NCI-H2196 treated with DMSO at 0.1 percent for 48 hours (cell line): Measurements from ENCODE around the gene PLCL1.
"Not testable (repeated sequence)": the region's sequence is repeated elsewhere in the genome, so short reads cannot be mapped to it uniquely, and the experiment has no call there.

Experiments used
- DNase-seq: peaks from one replicate; lab custom pipeline; 2025; ENCODE audit not compliant: unreplicated experiment; lab: John Stamatoyannopoulos, UW

The PLCL1 gene

DNA sequence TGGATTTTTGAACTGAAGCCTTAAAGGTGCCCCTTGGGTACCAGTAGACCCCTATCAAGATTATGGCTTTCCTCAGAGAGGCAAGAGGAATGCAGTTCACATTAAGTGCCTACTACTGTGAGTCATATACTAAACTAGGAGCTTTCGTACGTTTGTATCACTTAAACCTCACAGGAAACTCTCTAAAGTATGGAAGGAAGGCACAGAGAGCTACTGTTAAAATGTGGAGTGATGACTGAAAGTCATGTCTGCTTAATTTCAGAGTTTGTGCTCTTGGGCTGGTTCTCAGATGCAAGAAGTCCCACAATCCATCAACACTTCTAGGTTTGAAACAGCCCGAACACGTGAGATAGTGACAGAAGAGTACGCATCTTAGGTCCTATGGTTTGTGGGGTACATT is 4.7 kb downstream of the PLCL1 start:
- no peak for DNase-seq

- DNase-seq, result no peak
These were observed 5.6 kb downstream of the PLCL1 start for GRCh38 chr2:197810016-197810415.

- no peak for DNase-seq
These were observed 6.1 kb downstream of the PLCL1 start for GRCh38 chr2:197810491-197810890.

GRCh38 chr2:197813093-197813787 is 8.8 kb downstream of the PLCL1 start:
- no peak for DNase-seq

DNA sequence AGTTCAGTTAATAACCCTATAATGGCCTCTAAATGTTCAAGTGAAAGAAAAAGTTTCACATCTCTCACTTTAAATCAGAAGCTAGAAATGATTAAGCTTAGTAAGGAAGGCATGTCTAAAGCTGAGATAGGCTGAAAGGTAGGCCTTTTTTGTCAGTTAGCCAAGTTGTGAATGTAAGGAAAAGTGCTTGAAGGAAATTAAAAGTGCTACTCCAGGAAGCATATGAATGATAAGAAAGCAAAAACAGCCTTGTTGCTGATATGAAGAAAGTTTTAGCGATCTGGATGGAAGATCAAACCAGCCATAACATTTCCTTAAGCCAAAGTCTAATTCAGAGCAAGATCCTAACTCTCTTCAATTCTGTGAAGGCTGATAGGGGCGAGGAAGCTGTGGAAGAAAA is 10.1 kb downstream of the PLCL1 start:
- no peak for DNase-seq

GRCh38 chr2:197821550-197822289 is 17.3 kb downstream of the PLCL1 start:
- no peak for DNase-seq

DNA sequence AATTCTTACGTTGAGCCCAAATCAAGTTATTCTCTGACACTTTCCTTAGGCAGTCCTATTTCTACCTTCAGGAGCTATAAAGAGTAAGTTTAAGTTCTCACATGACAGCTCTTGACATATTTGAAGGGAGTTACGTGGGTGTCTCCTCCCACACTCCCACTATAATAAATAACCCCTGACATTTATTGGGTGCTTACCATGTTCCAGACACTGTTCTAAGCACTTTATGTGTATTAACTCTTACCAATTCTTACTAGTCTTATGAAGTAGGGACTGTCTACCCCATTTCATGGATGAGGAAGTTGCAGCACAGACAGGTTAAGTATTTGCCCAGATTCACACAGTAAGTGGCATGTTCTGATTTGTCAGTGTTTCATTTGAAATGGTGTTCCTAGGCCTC is 17.9 kb downstream of the PLCL1 start:
- DNase-seq, result no peak

GRCh38 chr2:197827618-197828017 is 23.2 kb downstream of the PLCL1 start:
- no peak for DNase-seq

- no peak for DNase-seq
These were observed 24.2 kb downstream of the PLCL1 start for GRCh38 chr2:197828464-197829135.

DNA sequence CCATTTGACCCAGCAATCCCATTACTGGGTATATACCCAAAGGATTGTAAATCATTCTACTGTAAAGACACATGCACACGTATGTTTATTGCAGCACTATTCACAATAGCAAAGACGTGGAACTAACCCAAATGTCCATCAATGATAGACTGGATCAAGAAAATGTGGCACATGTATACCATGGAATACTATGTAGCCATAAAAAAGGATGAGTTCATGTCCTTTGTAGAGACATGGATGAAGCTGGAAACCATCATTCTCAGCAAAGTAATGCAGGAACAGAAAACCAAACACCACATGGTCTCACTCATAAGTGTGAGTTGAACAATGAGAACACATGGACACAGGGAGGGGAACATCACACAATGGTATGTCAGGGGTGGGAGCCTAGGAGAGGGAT is 30.4 kb downstream of the PLCL1 start:
- not testable (repeated sequence) for DNase-seq

DNA sequence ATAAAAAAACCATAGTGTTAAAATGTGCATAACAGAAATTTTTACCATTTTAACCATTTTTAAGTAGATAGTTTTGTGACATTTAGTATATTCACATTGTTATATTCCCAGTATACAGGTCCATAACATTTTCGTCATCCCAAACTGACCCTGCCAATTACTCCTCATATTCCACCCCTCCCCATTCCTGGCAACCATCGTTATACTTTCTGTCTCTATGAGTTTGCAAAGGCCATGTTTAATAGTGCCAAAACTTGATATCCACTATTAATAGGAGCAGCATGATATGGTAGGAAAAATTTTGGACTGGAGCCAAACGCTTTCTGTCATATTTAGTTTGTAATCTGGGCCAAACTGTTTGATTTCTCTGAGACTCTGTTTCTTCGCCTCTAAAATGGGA is 30.9 kb downstream of the PLCL1 start:
- DNase-seq, result no peak

DNA sequence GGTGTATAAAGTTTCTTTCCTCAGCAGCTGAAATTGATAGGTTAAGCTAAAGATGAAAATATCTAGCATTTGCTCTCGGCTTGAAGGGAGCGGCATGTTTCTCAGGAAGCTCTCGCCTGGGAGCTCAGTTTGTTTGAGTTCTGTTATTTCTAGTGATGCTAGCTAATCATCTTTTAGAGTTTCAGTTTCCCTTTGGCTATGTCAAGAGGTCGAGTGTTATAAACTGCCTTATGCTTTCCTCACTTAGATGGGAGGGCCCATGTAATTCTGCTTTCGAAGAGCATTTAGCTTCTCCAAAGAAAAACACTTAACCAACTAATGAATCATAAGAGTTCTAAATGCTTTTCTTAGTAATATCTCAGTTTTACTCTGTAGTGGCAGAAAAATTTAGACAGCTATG is 33.6 kb downstream of the PLCL1 start:
- DNase-seq, result no peak

- DNase-seq, result no peak
These were observed 34.2 kb downstream of the PLCL1 start for GRCh38 chr2:197838579-197838978.

DNA sequence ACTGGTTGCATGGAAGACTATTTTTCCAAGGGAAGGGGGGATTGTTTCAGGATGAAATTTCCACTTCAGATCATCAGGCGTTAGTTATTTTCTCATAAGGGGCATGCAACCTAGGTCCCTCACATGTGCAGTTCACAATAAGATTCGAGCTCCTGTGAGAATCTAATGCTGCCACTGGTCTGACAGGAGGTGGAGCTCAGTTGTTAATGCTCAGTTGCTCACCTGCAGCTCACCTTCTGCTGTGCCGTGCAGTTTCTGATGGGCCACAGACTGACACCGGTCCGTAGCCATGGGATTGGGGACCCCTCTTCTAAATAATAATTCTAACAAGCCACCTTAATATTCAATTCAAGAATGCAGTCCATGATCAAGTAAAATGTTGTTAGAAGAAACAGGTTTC is 34.9 kb downstream of the PLCL1 start:
- DNase-seq, result no peak

DNA sequence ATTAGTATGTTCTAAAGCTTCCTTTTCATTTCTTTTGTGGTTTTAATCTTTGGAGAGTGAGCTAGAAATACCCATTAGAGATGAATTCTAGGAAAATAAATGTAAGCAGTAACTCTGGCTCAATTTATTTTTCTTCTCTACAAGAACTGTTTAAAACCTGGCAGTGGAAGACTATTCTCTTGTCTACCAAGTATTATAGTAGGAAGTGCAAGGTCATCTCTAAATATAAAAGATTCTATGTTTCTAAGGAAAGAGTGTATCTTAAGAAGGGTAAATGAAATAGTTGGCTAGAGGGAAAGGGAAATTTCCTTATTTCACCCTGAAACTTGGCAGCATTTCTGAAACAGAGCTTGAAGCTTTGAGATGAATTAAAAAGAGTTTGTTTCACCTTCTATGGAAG is 35.5 kb downstream of the PLCL1 start:
- no peak for DNase-seq

DNA sequence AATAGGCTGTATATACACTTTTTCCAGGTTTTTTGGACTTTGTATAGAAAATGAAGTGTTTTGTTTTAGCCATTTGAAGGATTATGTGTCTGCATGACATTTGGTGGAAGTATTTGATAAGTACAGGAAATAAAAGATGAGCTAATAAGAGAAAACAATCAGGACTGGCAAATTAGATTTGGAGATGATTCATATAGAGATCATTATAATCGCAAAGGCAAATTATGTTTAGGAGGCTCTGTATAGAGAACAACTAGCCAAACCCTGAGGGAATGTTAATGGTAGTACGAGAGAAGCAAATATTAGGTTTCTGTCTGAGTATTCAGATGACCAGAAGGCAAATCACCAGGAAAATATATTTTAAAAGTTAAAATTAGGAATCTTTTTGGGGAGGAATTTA is 41.7 kb downstream of the PLCL1 start:
- DNase-seq, result no peak

GRCh38 chr2:197846777-197847176 is 42.4 kb downstream of the PLCL1 start:
- no peak for DNase-seq

DNA sequence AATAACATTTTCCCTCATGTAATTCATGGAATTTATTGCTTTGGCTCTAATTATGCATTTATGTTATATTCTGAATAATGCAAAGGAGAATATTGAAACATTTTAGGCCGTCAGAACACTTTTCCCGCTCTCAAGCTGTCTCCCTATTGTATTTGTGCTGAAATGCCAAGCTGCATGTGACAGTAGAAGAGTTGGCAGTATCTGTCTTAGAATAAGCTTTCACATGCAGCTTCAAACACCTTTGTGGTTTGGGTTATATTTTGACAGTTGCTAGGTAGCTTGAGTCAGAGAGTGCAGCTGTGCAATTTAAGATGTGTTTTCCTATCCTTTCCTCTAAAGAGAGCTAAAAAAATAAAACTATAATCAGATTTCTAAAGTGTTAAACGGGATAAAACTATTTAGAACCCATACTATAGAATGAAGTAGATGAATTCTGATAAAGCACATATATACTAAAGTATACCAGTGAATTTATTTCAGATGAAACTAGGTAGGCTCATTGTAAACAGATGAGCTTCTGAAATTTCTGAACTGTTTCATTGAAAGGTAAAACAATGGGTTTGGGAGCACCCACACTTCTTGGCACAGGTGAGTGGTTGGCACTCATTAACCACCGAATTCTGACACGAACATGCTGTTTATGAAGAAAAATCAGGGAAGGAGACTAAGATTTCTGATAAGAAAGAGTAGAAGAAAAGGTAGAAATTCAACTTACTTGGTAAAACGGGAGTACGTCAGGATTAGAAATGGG is 43.4 kb downstream of the PLCL1 start:
- DNase-seq, result no peak

DNA sequence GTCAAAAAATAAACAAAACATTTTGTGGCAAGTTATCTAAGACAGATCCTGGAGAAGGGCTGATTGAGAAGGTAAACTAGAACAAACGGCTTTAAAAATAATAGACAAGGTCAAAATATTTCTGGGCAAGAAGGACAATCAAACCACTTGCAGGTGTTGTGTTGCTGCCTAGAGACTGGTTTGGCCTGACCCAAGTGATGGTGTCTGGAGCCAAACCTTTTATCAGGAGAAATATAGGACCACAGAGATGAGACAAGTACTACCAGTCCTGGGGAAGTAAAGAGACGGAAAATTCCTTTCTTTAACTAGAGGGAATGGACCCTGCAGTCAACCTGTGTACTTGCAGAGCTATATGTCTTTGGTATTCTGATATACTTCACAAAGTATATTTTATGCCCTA is 44.2 kb downstream of the PLCL1 start:
- no peak for DNase-seq

DNA sequence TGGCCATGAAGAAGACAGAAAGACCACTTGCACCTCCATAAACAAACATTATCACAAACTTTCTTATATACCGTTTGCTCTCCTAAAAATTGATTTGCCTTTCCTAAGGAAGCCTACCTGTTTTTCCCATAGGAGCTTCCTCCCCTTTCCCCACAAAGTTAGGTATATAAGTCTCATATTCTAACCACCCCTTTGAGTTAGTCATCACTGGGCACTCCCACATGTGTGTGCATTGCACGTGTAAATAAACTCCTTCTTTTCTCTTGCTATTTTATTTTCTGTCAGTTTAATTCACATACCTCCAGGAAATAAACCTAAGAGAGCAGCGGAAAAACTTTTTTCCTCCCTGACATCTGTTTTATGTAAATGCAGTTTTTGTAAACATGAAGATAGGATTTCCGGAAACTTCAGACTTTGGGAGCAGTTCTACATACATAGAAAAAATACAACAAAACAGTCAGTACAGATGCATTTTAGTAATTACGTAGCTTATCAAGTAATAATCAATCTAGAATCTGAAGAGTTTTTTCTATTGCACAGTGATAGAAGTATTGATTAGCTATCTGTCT is 46.6 kb downstream of the PLCL1 start:
- DNase-seq, result no peak

- DNase-seq, result no peak
These were observed 47.1 kb downstream of the PLCL1 start for GRCh38 chr2:197851451-197851850.
